ENCODE data around the gene ZNFX1. TPM values are rescaled to one million over a fixed set of nuclear protein-coding genes. Genes with fewer than 3 reads are reported as not detected.

The ZNFX1 gene
- total RNA-seq, 2 donors from 2014 or later: 8.1 to 8.9 TPM

- 5 to 15% methylated on average over 5 to 7 of the region's 7 CpGs for WGBS, 2 experiments (ENCODE audit: insufficient coverage in 1 of 2, insufficient read length in 1 of 2)
- H3K4me1 ChIP-seq (ENCODE audit: control insufficient read depth, insufficient read depth, low read length): no peaks in the 10 kb centered on the region
- no peaks in the 10 kb centered on the region for H3K27me3 Mint-ChIP-seq (ENCODE audit: insufficient read depth)
- peak overlapping the region; percentile 44 for H3K27ac ChIP-seq (ENCODE audit: low read depth, low read length)
- H3K4me3 Mint-ChIP-seq: peak overlapping the region; percentile 100
- H3K27me3 ChIP-seq (ENCODE audit: control insufficient read depth, insufficient read depth, low read length, poor library complexity, severe bottlenecking): no peaks in the 10 kb centered on the region
- H3K4me3 ChIP-seq (ENCODE audit: low read length): peak overlapping the region; percentile 98
- H3K27ac Mint-ChIP-seq: peak overlapping the region; percentile 99
- H3K36me3 ChIP-seq (ENCODE audit: control insufficient read depth, insufficient read depth, low read length): peaks cover 80% of the 10 kb centered on the region
- DNase-seq: no peak
- peak overlapping the region; percentile 99 for H3K9ac ChIP-seq (ENCODE audit: extremely low read depth, low read length, poor library complexity, severe bottlenecking)
- peaks cover 27% of the 10 kb centered on the region for H3K9me3 Mint-ChIP-seq
- peaks cover 47% of the 10 kb centered on the region for H3K9me3 ChIP-seq (ENCODE audit: control insufficient read depth, low read length)
- peaks cover 80% of the 10 kb centered on the region for H3K36me3 Mint-ChIP-seq (ENCODE audit: low read depth)
- peaks cover 44% of the 10 kb centered on the region for H3K4me1 Mint-ChIP-seq
- TF ChIP-seq CTCF (conservative IDR thresholded peaks at IDR 0.05): no peak
These were observed 2.0 kb upstream of the ZNFX1 start for GRCh38 chr20:49279677-49280462.

- H3K4me3 ChIP-seq (ENCODE audit: low read length): peak overlapping the region; percentile 98
- H3K4me1 Mint-ChIP-seq: peaks cover 39% of the 10 kb centered on the region
- H3K4me3 Mint-ChIP-seq: peak overlapping the region; percentile 100
- peak; percentile 46 for DNase-seq
- peaks cover 72% of the 10 kb centered on the region for H3K36me3 ChIP-seq (ENCODE audit: control insufficient read depth, insufficient read depth, low read length)
- peak overlapping the region; percentile 99 for H3K27ac Mint-ChIP-seq
- no peaks in the 10 kb centered on the region for H3K4me1 ChIP-seq (ENCODE audit: control insufficient read depth, insufficient read depth, low read length)
- 0 to 1% methylated on average over 16 to 31 of the region's 33 CpGs for WGBS, 2 experiments (ENCODE audit: insufficient coverage in 1 of 2, insufficient read length in 1 of 2)
- H3K27me3 Mint-ChIP-seq (ENCODE audit: insufficient read depth): no peaks in the 10 kb centered on the region
- no peak for TF ChIP-seq CTCF (conservative IDR thresholded peaks at IDR 0.05)
- peak overlapping the region; percentile 99 for H3K9ac ChIP-seq (ENCODE audit: extremely low read depth, low read length, poor library complexity, severe bottlenecking)
- H3K9me3 Mint-ChIP-seq: peaks cover 26% of the 10 kb centered on the region
- peaks cover 72% of the 10 kb centered on the region for H3K36me3 Mint-ChIP-seq (ENCODE audit: low read depth)
- H3K9me3 ChIP-seq (ENCODE audit: control insufficient read depth, low read length): peaks cover 46% of the 10 kb centered on the region
- H3K27me3 ChIP-seq (ENCODE audit: control insufficient read depth, insufficient read depth, low read length, poor library complexity, severe bottlenecking): no peaks in the 10 kb centered on the region
- H3K27ac ChIP-seq (ENCODE audit: low read depth, low read length): peak overlapping the region; percentile 74
These were observed 1.2 kb upstream of the ZNFX1 start for GRCh38 chr20:49278818-49279676.

GRCh38 chr20:49277786-49278035 is 146 bp downstream of the ZNFX1 start:
- Histone ChIP-seq H3K4me3 (ENCODE audit: low read length) (peak overlapping the region; percentile 98), H3K4me1 (ENCODE audit: control insufficient read depth, insufficient read depth, low read length) (no peaks in the 10 kb centered on the region), H3K9ac (ENCODE audit: extremely low read depth, low read length, poor library complexity, severe bottlenecking) (peak overlapping the region; percentile 99), H3K27me3 (ENCODE audit: control insufficient read depth, insufficient read depth, low read length, poor library complexity, severe bottlenecking) (no peaks in the 10 kb centered on the region), H3K9me3 (ENCODE audit: control insufficient read depth, low read length) (peaks cover 46% of the 10 kb centered on the region), H3K27ac (ENCODE audit: low read depth, low read length) (no peak overlapping the region), H3K36me3 (ENCODE audit: control insufficient read depth, insufficient read depth, low read length) (peaks cover 69% of the 10 kb centered on the region)
- H3K36me3 Mint-ChIP-seq (ENCODE audit: low read depth): peaks cover 67% of the 10 kb centered on the region
- peaks cover 26% of the 10 kb centered on the region for H3K4me1 Mint-ChIP-seq
- WGBS, 2 experiments (ENCODE audit: insufficient coverage in 1 of 2, insufficient read length in 1 of 2): 0% methylated on average over 3 to 21 of the region's 22 CpGs
- TF ChIP-seq CTCF (conservative IDR thresholded peaks at IDR 0.05): no peak
- no peak for DNase-seq
- peak overlapping the region; percentile 100 for H3K4me3 Mint-ChIP-seq
- H3K9me3 Mint-ChIP-seq: peaks cover 22% of the 10 kb centered on the region
- no peak overlapping the region for H3K27ac Mint-ChIP-seq
- no peaks in the 10 kb centered on the region for H3K27me3 Mint-ChIP-seq (ENCODE audit: insufficient read depth)

Data from endodermal cell (in vitro differentiated cells).